ENCODE data around the gene LARP4B. TPM values are rescaled to one million over a fixed set of nuclear protein-coding genes. Genes with fewer than 3 reads are reported as not detected.

LARP4B gene
- total RNA-seq, 4 donors from 2014 or later: 68.6 to 113 (median 87.4) TPM

GRCh38 chr10:788796-789748, 142.4 kb downstream of the LARP4B start:
- no peaks in the 10 kb centered on the region for H3K36me3 ChIP-seq
- TF ChIP-seq CTCF (IDR thresholded peaks at IDR 0.05) (peak; percentile 46 to 86 (median 55)), POLR2A (IDR thresholded peaks at IDR 0.05) (no peak)
- peaks cover 13 to 23% of the 10 kb centered on the region in 2 donors for H3K4me1 ChIP-seq
- H3K27me3 ChIP-seq: no peaks in the 10 kb centered on the region
- peak; percentile 76 to 81 for DNase-seq
- H3K27ac ChIP-seq: peak overlapping the region in 1 of 3 donors; percentile 1
- peak overlapping the region in 1 of 3 donors; percentile 33 for H3K4me3 ChIP-seq (replicated peaks in 1 of 3)
- intact Hi-C loops (cut with DNase I): loop anchor here (5.0 kb wide), 1 partner anchor 282 kb away; no protein-coding TSS in a partner anchor
- WGBS, 2 donors: 40 to 46% methylated on average over 34 to 37 of the region's 50 CpGs
- H3K9me3 ChIP-seq: no peaks in the 10 kb centered on the region

- no peaks in the 10 kb centered on the region for H3K36me3 ChIP-seq
- H3K27me3 ChIP-seq: no peaks in the 10 kb centered on the region
- TF ChIP-seq POLR2A (IDR thresholded peaks at IDR 0.05) (no peak), CTCF (IDR thresholded peaks at IDR 0.05) (no peak)
- H3K27ac ChIP-seq: no peak overlapping the region
- DNase-seq: no peak
- H3K4me3 ChIP-seq (replicated peaks in 1 of 3): no peak overlapping the region
- H3K4me1 ChIP-seq: peaks cover 13 to 23% of the 10 kb centered on the region in 2 donors
- WGBS, 2 donors: 70 to 78% methylated on average over 27 to 28 of the region's 32 CpGs
- intact Hi-C loops (cut with DNase I): loop anchor here (5.0 kb wide), 1 partner anchor 281 kb away; no protein-coding TSS in a partner anchor
- no peaks in the 10 kb centered on the region for H3K9me3 ChIP-seq
Observed at GRCh38 chr10:787933-788651, 143.4 kb downstream of the LARP4B start.

GRCh38 chr10:786633-787474, 144.7 kb downstream of the LARP4B start:
- 90 to 91% methylated on average over 33 to 36 of the region's 44 CpGs for whole genome bisulfite sequencing, 2 donors
- TF ChIP-seq CTCF (IDR thresholded peaks at IDR 0.05) (no peak), POLR2A (IDR thresholded peaks at IDR 0.05) (no peak)

GRCh38 chr10:785861-786214, 145.7 kb downstream of the LARP4B start:
- Histone ChIP-seq H3K27ac (no peak overlapping the region), H3K4me1 (peaks cover 13 to 23% of the 10 kb centered on the region in 2 donors), H3K9me3 (no peaks in the 10 kb centered on the region), H3K27me3 (no peaks in the 10 kb centered on the region), H3K36me3 (no peaks in the 10 kb centered on the region), H3K4me3 (replicated peaks in 1 of 3) (no peak overlapping the region)
- 87 to 92% methylated on average over 15 of the region's 15 CpGs for WGBS, 2 donors
- no peak for TF ChIP-seq POLR2A (IDR thresholded peaks at IDR 0.05)
- no peak for TF ChIP-seq CTCF (IDR thresholded peaks at IDR 0.05)
- intact Hi-C loops (cut with DNase I): loop anchor here (5.0 kb wide), 1 partner anchor 279 kb away; no protein-coding TSS in a partner anchor
- no peak for DNase-seq

More at GRCh38 chr10:786633-787474, 144.7 kb downstream of the LARP4B start:
- intact Hi-C loops (cut with DNase I): loop anchor here (5.0 kb wide), 1 partner anchor 280 kb away; no protein-coding TSS in a partner anchor
- Histone ChIP-seq H3K4me1 (peaks cover 13 to 23% of the 10 kb centered on the region in 2 donors), H3K4me3 (replicated peaks in 1 of 3) (no peak overlapping the region), H3K36me3 (no peaks in the 10 kb centered on the region), H3K9me3 (no peaks in the 10 kb centered on the region), H3K27me3 (no peaks in the 10 kb centered on the region), H3K27ac (no peak overlapping the region)
- no peak for DNase-seq
